HG03066 (cell line): ENCODE results near the gene GMIP.

Experiments
- ATAC-seq: cut with Tn5 transposase; IDR thresholded peaks from one replicate; pipeline ENCODE4 v1.9.1; 2021; ENCODE audit warnings: low read depth; ENCODE audit not compliant: unreplicated experiment

Gene GMIP

DNA sequence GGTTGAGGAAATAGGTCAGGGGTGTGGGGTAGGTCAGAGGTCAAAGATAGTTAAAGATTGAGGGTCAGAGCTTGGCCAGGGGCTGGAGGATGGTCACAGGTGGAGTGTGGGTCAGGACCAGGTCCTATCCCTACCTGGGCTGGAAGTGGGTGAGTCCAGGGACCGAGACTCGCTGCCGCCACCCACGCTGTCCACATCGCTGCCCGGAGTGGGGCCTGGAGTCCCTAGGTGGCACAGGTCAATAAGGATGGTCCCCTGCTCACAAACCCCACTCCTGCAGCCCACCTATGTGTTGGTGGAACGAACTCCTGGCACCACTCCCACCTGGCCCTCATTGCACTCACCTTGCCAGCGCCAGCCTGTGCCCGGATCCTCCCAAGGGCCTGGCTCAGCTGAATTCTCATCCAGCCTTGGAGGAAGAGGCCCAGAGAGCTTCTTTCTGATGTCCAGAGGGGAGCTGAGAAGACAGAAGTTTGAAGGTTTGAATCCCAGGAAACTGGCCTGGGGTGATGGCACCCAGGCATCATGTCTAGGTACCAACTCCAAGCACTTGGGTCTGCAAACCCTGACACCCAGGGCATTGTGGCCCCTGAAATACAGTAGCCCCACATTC lies 6.8 kb downstream of the GMIP start:
- no peak for ATAC-seq

DNA sequence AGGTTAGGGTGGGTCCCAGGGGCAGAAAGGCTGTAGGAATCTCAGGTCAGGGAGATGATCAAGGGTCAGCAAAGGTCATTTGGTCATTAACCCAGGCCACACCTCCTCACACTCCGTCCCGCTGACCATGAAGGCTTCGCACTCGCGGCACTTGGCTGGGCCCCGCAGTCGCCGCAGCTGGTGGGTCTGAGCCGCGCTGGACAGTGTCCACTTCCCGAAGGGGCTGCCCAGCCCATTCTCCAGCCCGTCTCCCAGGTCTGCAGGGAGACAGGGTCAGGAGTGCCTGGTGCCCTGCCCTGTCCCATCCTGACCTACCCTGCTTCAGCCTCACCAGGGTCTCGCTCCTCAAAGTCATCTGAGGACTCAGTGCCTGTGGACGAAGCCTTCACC lies 8.1 kb downstream of the GMIP start:
- ATAC-seq: no peak

DNA sequence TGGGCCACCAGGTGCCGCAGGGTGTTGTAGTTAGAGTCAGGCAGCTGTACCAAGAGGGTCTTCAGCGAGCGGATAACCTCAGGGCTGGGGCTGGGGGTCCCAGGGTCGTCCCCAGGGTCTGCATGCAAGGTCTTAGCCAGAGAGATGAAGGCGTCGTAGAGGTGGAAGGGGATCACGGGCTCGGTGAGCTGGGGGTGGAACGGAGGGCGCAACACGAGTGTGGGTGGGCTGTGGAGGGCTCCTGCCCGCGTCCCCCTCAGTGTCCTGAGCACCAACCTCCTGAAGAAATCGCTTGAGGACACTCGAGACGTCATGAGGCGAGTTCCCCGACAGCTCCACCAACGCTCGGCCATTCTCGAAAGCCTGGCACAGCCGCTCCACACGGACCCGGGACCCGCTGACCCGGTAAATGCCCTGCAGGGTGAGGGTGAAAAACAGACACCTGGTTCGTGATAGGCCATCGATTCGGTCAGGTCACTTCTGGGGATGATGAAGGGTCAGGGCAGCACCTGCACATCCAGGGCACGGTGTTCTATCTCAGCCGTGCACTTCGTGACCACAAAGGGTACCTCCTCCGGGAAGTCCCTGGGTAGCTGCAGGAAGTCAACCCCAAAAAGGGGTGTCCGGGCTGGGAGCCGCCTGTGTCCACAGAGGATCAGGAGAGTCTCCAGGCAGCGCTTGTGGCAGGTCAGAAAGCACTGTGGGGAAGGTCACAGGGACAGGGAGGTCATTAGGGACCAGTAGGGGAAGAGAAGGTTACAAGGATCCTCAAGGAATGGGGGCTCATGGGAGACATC lies 8.7 kb downstream of the GMIP start:
- ATAC-seq: no peak

DNA sequence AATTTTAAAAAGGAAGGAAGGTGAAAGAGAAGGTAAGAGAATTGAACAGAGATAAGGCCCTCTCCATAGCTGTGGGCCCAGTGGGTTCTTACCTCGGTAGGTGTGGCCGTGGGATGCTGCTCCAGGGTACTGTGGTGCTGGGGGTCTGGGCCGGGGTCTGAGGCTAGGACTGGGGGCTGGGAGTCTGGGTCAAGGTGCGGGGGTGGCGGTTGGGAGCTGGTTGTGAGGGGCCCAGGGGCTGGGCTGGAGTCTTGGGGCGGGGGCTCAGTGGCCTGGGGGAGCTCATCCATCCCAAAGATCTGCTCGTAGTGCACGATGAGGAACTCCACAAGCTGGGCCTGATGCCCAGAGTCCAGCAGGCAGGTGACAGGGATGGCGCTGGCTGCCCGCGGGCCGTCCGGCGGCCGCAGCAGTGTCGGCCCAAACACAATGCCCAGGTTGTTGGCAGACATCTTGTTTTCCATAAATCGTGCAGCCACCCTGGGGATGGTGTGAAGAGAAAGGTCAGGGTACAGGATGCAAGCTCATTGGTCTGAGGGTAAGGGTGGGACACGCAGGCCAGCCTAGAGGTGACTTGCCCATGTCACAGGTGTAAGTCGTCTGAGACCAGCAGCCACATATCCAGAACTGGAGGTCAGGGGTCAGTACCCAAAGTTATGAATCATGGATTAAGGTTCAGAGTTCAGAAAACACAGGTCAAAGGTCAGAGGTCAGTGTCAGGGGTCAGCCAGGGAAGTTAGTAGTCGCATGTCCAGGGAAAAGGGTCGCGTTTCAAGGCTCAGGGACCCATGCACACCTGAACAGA lies 9.5 kb downstream of the GMIP start:
- no peak for ATAC-seq

DNA sequence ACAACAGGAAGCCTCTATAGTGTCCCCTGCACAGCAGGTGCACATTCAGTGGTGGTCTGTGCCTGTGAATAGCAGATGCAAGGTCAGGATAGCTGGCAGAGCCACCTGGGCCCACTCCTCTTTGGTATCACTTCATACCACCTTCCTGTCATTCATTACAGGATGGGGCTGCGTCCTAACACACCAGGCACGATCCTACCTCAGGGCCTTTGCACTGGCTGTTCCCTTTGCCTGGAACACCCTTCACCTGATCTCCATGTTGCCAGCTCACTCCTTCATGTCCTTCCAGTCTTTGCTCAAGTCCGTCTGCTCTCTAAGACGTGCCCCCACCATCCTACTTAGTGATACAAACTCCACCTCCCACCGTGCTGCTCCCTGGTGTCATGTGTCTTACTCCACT lies 10.8 kb downstream of the GMIP start:
- no peak for ATAC-seq

DNA sequence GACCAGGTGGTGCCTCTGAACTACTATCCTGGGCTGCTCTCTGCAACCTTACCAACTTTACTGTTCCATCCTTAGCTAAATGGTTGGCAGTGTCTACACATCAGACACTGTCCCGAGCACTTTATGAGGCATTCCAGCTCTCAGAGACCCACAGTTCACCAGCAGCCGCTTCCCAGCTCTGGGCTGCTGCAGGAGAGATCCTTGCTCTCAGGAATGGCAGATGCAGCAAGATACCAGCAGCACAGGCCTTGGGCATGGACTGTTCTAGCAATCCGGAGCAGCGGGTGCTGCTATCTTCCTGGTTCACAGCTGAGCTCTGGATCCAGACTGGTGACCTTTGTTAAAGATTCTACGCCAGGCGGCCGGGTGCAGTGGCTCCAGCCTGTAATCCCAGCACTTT lies 12.1 kb downstream of the GMIP start:
- no peak for ATAC-seq

DNA sequence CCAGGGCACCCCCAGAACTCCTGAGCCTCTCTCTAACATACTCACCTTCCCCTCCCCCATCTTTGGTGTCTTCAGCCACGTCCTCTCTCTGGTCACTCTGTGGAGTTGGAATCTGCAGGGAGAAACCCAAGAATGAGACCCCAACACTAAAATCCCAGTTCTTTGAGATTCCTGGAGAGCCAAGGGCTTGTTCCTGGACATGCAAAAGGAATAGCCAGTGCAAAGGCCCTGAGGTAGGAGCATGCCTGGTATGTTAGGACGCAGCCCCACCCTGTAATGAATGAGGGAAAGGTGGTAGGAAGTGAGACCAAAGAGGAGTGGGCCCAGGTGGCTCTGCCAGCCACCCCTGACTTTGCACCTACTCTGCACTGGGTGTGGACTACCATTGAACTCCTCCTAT lies 13.0 kb downstream of the GMIP start:
- no peak for ATAC-seq

DNA sequence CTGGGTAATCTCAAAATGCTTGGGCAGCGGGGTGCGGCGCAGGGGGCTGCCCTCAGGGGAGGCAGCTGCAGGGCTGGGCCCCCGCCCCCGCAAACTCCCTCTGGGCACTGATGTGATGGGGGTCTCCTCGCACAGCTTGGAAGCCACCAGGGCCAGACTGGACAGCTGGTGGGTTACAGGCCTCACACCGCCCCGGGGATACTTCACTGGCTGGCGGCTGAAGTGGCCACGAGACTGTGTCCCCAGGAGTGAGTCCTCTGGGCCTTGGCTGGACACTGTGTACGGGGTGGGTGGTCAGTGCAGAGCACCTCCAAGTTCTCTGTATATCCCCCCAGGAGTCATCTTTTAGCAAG lies 13.4 kb downstream of the GMIP start:
- ATAC-seq: no peak

DNA sequence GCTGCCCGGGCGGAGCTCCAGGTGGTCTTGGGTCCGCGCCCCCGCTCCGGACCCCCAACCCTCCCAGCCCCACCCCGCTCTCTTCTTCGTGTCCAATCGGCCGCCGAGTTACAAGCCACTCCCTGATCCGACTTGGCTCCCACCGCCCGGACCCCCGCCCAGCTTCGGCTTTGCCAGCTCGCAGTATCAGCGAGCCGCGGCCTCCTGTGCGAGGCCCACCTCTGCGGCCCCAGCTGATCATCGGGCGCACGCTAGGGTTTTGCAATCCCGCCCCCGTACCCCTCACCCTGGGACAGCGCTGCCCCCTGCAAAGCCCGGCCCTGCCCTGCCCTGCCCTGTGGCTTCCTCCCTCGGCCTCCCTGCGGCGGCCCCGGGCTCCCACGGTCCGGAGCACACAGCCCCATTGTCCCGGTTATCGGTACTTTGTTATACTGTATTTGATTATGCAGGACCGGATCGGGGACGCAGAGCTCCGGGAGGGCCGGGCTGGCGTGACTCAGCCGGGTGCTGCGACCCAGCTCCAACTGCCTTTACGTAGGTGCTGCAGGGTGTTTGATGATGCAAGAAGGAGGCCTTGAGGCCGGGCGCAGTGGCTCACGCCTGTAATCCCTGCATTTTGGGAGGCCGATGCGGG lies 14.8 kb downstream of the GMIP start:
- ATAC-seq: peak; percentile 19

DNA sequence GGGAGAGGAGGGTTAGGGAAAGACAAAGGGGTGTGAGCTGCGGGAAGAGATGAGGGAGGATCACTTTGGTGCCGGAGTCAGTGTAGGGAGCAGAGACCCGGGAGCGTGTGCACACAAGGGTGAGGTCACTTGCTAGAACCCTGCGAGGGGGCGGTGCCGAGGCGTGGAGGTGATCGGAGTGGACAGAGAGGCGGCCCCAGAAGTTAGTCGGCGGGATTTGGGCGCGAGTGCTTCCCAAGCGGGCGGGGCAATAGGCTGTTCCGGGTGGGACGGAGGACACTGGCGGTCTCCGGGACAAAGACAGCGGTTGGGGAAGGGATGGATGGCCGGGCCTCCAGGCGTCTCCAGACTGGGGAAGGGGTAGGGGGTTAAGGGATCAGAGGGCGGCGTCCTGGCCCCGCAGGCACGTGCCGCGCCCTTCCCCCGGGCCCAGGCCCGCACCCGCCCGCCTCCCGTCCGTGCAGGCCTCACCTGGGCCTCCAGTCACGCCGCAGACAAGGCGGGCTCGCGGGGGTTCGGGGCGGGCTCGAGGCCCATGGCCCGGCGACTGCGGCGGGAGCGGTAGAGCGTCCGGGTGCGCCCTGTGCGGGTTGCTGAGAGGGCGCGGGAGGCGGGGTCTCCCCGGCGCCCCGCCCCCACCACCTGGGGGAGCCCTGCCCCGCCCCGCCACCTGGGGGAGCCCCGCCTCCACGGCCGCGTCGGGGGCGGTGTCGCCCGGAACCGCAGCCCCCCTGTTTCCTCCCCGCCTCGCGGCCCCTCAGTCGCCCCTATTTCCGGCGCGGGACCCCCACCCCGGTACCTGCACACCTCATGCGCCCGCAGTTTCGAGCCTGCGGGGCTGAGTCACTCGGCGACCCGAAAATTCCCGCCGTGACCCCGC lies 15.6 kb downstream of the GMIP start, which contains the start of gene LPAR2:
LPAR2 (minus strand) TSS at position 600 of the 880 bp plus-strand sequence. CDS start 945 bp downstream, outside the sequence.
- ATAC-seq: peak; percentile 51

DNA sequence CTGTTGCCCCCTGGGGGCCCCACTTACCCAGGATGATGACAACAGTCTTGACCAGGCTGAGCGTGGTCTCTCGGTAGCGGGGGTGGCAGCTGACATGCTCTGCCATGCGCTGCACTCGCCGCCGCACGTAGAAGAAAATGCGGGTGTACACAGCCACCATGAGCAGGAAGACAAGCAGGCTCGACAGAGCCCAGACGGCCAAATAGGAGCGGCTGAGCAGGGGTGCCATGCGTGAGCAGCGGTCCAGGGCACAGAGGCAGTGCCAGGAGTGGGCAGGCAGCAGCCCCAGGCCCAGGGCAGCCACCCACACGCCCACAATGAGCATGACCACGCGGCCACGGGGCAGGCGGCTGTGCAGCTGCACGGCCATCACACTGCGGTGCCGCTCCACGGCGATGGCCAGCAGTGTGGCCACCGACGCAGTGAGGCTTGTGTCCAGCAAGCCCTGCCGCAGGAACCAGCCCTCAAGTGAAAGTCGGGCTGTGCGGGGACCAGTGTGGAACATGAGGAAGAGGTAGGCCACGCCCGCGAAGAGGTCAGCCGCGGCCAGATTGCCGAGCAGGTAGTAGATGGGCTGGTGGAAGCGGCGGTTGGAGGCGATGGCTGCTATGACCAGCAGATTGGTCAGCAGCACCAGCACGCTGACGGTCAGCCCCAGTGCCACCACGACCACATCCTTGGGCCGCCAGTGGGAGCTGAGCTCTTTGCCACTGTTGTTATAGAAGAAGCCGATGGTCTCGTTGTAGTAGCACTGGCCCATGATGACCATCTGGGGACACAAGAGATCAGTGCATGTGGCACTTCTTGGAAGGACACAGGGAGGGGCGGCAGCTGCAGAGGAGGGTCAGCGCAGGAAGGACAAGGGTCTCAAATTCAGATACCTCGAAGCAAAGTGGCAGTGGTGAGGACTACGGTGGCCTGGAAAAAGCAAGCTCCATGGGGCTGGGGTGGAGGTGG lies 16.7 kb downstream of the GMIP start:
- no peak for ATAC-seq

DNA sequence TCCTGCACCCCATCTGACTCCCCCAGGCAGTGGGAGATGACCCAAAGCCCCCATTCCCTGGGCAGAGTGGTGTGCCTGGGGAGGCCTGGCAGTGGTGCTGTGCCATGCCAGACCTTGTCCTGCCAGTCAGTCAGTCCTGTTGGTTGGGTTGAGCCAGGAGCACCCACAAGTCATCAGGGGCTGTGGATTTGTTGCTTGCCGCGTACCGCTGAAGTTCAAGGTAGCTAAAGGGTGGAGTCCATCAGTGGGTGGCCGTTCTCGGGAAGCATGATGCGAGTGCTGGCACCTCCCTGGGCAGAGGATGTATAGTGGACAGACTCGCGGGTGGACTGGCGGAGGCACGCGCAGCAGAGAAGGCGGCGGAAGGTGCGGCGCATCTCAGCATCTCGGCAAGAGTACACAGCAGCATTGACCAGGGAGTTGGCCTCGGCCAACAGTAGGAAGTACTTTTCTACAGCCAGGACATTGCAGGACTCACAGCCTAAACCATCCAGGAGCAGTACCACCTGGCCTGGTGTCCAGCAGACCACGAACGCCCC lies 19.4 kb downstream of the GMIP start:
- ATAC-seq: no peak

DNA sequence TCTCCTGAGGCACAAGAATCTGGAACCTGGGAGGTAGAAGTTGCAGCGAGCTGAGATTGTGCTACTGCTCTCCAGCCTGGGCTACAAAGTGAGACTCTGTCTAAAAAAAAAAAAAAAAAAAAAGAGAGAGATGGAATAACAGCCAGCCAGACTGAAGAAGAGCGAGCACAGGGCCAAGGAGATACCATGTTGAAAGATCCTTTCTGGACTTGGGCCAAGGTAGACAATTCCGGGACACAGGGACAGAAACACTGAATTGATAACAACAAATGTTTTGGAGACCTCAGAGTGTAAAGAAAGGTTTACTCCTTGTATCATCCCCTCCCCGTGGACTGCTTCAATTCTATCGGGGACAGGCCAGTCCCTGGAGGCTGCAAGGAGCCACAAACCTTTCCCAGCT lies 20.1 kb downstream of the GMIP start:
- ATAC-seq: no peak

DNA sequence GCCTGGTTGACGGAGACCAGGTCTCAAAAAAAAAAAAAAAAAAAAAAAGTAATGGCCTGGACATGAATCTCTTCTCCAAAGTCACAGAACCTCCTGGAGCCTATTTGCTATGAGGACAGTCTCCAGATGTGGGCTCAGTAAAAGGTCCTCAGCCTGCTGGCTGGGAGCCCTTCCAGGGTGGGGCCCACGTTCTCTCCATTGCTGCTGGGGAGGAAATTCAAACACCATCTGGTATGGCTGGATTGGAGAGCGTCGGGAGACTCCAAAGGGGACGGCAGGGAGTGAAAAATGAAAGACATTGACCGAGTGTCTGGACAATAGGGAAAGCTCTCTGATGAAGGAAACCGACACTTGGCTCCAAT lies 23.6 kb downstream of the GMIP start:
- ATAC-seq: no peak

DNA sequence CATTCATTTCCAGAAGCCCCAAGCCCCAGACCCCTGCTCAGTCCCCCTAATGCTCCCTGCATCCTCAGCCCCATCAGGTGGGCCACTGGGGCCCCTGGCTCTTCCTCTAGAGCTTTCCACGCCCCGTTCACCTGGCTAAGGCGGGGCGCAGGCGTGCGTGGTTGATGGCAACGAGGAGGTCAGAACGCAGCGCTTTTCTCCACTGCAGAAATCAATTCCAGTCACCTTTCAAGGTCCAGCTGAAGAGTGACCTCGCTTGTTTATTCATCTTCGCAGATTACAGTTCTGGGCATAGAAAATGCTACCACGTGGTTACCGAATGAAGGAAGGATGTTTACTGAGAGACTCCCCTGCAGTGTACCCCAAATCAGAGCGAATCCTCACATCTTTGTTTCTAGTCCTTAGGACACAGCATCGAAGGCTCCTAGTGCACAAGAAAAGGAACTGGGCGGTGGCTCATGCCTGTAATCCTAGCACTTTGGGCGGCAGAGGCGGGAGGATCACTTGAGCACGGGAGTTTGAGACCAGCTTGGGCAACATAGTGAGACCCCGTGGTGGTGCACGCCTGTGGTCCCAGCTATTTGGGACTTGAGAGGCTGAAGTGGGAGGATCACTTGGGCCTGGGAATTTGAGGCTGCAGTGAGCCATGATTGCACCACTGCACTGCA lies 24.1 kb downstream of the GMIP start:
- ATAC-seq: no peak

DNA sequence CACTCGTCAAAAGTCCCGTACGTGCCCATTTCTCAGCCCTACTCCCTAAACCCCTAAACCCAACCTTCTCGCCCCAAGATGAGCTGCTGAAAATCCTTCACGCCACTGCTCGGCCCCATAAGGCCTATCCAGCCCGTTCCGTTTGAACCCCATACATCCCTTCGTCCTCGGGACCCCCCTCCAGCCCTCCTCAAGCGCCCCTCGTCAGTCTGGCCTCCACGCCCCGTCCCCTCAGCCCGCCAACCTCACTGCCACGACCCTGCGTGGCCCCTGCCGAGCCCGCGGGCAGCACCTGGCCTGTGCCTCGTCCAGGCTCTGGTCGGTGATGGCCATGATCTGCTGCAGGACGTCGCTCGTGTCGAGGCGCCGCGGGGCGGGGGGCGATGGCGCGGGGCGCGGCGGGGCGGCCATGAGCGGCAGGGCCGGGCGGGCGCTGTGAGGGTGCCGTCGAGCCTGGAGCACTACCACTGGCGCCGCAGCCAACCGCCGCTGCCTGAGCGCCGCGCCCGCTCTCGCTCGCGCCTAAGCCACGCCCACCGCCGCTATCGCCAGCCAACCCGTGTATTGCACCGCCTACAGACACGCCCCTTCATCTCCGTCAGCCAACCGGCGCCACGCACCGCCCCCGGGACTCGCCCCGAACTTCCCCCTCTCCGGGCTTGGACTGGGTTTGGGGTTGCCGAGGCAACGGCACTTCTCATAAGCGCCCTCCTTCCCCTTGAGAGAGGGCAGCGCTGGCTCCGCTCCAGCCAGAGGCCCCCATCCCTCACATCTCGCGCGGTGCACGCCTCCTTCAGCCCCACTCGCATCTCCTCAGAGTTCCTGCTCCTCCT lies 25.0 kb downstream of the GMIP start, which contains the start of gene PBX4:
PBX4 (minus strand) TSS at position 469 of the 833 bp plus-strand sequence; CDS start at position 411, 58 bp downstream.
- peak; percentile 94 for ATAC-seq

DNA sequence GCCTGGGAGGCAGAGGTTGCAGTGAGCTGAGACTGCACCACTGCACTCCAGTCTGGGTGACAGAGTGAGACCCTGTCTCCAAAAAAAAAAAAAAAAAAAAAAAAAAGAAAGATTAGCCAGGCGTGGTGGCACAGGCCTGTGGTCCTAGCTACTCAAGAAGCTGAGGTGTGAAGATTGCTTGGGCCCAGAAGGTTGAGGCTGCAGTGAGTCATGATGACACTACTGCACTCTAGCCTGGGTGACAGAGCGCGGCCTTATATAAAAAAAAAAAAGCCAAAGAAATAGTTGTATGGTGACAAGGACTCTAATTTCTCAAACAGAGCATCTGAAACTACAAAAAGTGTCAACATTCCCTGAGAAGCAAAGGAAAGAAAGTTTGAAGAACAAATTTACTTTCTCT lies 28.4 kb downstream of the GMIP start:
- no peak for ATAC-seq
